Fibroblast of skin of right biceps (primary cell): Measurements from ENCODE around the gene CAMTA1.

Experiments used
- DNase-seq: peaks from one replicate; pipeline ENCODE4 v3.0.0-alpha.2; 2013

The CAMTA1 gene

GRCh38 chr1:7574121-7575040 lies 789.1 kb downstream of the CAMTA1 start:
- DNase-seq: no peak

- no peak for DNase-seq
These were observed 789.8 kb downstream of the CAMTA1 start for GRCh38 chr1:7575041-7575400.

- peak; percentile 34 for DNase-seq
These were observed 791.8 kb downstream of the CAMTA1 start for GRCh38 chr1:7576946-7577657.

GRCh38 chr1:7578206-7578605 lies 793.0 kb downstream of the CAMTA1 start:
- DNase-seq: no peak

GRCh38 chr1:7579016-7579415 lies 793.8 kb downstream of the CAMTA1 start:
- DNase-seq: no peak

- no peak for DNase-seq
These were observed 794.9 kb downstream of the CAMTA1 start for GRCh38 chr1:7579831-7580804.

GRCh38 chr1:7580923-7581753 lies 795.9 kb downstream of the CAMTA1 start:
- DNase-seq: peak; percentile 45

GRCh38 chr1:7581754-7582459 lies 796.7 kb downstream of the CAMTA1 start:
- DNase-seq: no peak

- DNase-seq: no peak
These were observed 797.3 kb downstream of the CAMTA1 start for GRCh38 chr1:7582460-7582972.

- DNase-seq: no peak
These were observed 798.2 kb downstream of the CAMTA1 start for GRCh38 chr1:7583291-7584096.

- no peak for DNase-seq
These were observed 798.9 kb downstream of the CAMTA1 start for GRCh38 chr1:7584157-7584556.

- DNase-seq: no peak
These were observed 799.4 kb downstream of the CAMTA1 start for GRCh38 chr1:7584643-7585042.

GRCh38 chr1:7585216-7585907 lies 800.1 kb downstream of the CAMTA1 start:
- no peak for DNase-seq

GRCh38 chr1:7586031-7586941 lies 801.0 kb downstream of the CAMTA1 start:
- no peak for DNase-seq

- no peak for DNase-seq
These were observed 802.0 kb downstream of the CAMTA1 start for GRCh38 chr1:7587108-7587772.

- DNase-seq: no peak
These were observed 802.7 kb downstream of the CAMTA1 start for GRCh38 chr1:7587773-7588456.

GRCh38 chr1:7588457-7588827 lies 803.2 kb downstream of the CAMTA1 start:
- no peak for DNase-seq
